ENCODE results near the gene DTD2. TPM values are rescaled to one million over a fixed set of nuclear protein-coding genes. Genes with fewer than 3 reads are reported as not detected.

Gene DTD2
- total RNA-seq, 1 experiment from 2014 or later, result 15.2 TPM

GRCh38 chr14:31486764-31487163 lies 29.5 kb upstream of the DTD2 start:
- Histone ChIP-seq H3K27ac (ENCODE audit: low read length) (no peak overlapping the region), H3K36me3 (ENCODE audit: control insufficient read depth, insufficient read depth, low read length) (no peaks in the 10 kb centered on the region), H3K4me1 (ENCODE audit: control insufficient read depth, insufficient read depth, low read length) (no peaks in the 10 kb centered on the region), H3K9me3 (ENCODE audit: control insufficient read depth, insufficient read depth, low read depth, low read length) (no peaks in the 10 kb centered on the region), H3K27me3 (ENCODE audit: control insufficient read depth, insufficient read depth, low read length) (no peaks in the 10 kb centered on the region; the same call in 1 of the 2 replicates), H3K4me3 (ENCODE audit: low read depth in 2 of 2, low read length in 2 of 2) (no peak overlapping the region)
- BruUV-seq (replicated peaks), result no TSS peak
- CTCF ChIA-PET, result no interaction called here
- POLR2A ChIA-PET, result no interaction called here
- intact Hi-C loops (cut with micrococcal nuclease; ENCODE audit: unreplicated experiment) (no loop called here), in situ Hi-C loops (cut with HindIII; ENCODE audit: low pct_unique_long_range_greater_than_20kb, low sequenced_read_pairs) (no loop called here)
- TF ChIP-seq CTCF (IDR thresholded peaks at IDR 0.05) (no peak), REST (IDR thresholded peaks at IDR 0.05; ENCODE audit: insufficient read depth in 1 of 2, low read depth in 2 of 2, low read length in 1 of 2) (no peak), TCF7L2 (IDR thresholded peaks at IDR 0.05; ENCODE audit: low read depth, low read length) (no peak), POLR2AphosphoS5 (IDR thresholded peaks at IDR 0.05; ENCODE audit: low read depth, low read length) (no peak), SIN3A (IDR thresholded peaks at IDR 0.05; ENCODE audit: borderline replicate concordance, insufficient read depth, low read depth, low read length) (no peak)
- ATAC-seq (no peak), DNase-seq (ENCODE audit: low read depth, low spot score) (no peak)

DNA sequence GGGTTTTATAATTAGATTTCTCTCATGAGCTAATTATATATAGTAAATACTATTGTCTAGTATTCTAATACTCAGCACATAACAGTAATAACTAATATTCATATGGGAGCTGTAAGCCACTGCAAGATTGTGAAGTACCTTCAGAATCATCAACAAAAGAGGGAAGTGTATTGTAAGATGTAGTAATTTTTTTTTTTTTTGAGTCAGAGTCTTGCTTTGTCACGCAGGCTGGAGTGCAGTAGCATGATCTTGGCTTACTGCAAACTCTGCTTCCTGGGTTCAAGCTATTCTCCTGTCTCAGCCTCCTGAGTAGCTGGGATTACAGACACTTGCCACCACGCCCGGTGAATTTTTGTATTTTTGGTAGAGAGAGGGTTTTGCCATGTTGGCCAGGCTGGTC lies 27.4 kb upstream of the DTD2 start:
- ATAC-seq, result no peak
- H3K27ac ChIP-seq (ENCODE audit: low read length), result no peak overlapping the region
- in situ Hi-C loops (cut with HindIII; ENCODE audit: low pct_unique_long_range_greater_than_20kb, low sequenced_read_pairs) (no loop called here), intact Hi-C loops (cut with micrococcal nuclease; ENCODE audit: unreplicated experiment) (no loop called here)
- no peaks in the 10 kb centered on the region for H3K36me3 ChIP-seq (ENCODE audit: control insufficient read depth, insufficient read depth, low read length)
- no peak overlapping the region for H3K4me3 ChIP-seq (ENCODE audit: low read depth in 2 of 2, low read length in 2 of 2)
- H3K4me1 ChIP-seq (ENCODE audit: control insufficient read depth, insufficient read depth, low read length), result no peaks in the 10 kb centered on the region
- no peak for DNase-seq (ENCODE audit: low read depth, low spot score)
- no peaks in the 10 kb centered on the region for H3K9me3 ChIP-seq (ENCODE audit: control insufficient read depth, insufficient read depth, low read depth, low read length)
- no peaks in the 10 kb centered on the region; the same call in 1 of the 2 replicates for H3K27me3 ChIP-seq (ENCODE audit: control insufficient read depth, insufficient read depth, low read length)
- no peak for TF ChIP-seq SIN3A (IDR thresholded peaks at IDR 0.05; ENCODE audit: borderline replicate concordance, insufficient read depth, low read depth, low read length)
- no peak for TF ChIP-seq POLR2AphosphoS5 (IDR thresholded peaks at IDR 0.05; ENCODE audit: low read depth, low read length)
- ChIA-PET CTCF (no interaction called here), POLR2A (interaction anchor here (0.6 kb wide), 1 partner anchor 25 kb away, joined by 4 read pairs; no protein-coding TSS in a partner anchor)
- no TSS peak for BruUV-seq (replicated peaks)

- no TSS peak for BruUV-seq (replicated peaks)
- H3K27ac ChIP-seq (ENCODE audit: low read length), result no peak overlapping the region
- in situ Hi-C loops (cut with HindIII; ENCODE audit: low pct_unique_long_range_greater_than_20kb, low sequenced_read_pairs) (no loop called here), intact Hi-C loops (cut with micrococcal nuclease; ENCODE audit: unreplicated experiment) (no loop called here)
- no peaks in the 10 kb centered on the region for H3K4me1 ChIP-seq (ENCODE audit: control insufficient read depth, insufficient read depth, low read length)
- TF ChIP-seq SIN3A (IDR thresholded peaks at IDR 0.05; ENCODE audit: borderline replicate concordance, insufficient read depth, low read depth, low read length) (no peak), TCF7L2 (IDR thresholded peaks at IDR 0.05; ENCODE audit: low read depth, low read length) (no peak), POLR2AphosphoS5 (IDR thresholded peaks at IDR 0.05; ENCODE audit: low read depth, low read length) (no peak), REST (IDR thresholded peaks at IDR 0.05; ENCODE audit: insufficient read depth in 1 of 2, low read depth in 2 of 2, low read length in 1 of 2) (no peak), CTCF (IDR thresholded peaks at IDR 0.05) (no peak)
- H3K4me3 ChIP-seq (ENCODE audit: low read depth in 2 of 2, low read length in 2 of 2), result no peak overlapping the region
- no peaks in the 10 kb centered on the region; the same call in 1 of the 2 replicates for H3K27me3 ChIP-seq (ENCODE audit: control insufficient read depth, insufficient read depth, low read length)
- DNase-seq (ENCODE audit: low read depth, low spot score) (no peak), ATAC-seq (no peak)
- POLR2A ChIA-PET, result interaction anchor here (0.6 kb wide), 1 partner anchor 145 kb away, joined by 6 read pairs; no protein-coding TSS in a partner anchor
- CTCF ChIA-PET, result interaction anchor here (0.6 kb wide), 1 partner anchor 421 kb away, joined by 5 read pairs; no protein-coding TSS in a partner anchor
- no peaks in the 10 kb centered on the region for H3K9me3 ChIP-seq (ENCODE audit: control insufficient read depth, insufficient read depth, low read depth, low read length)
- H3K36me3 ChIP-seq (ENCODE audit: control insufficient read depth, insufficient read depth, low read length), result no peaks in the 10 kb centered on the region
Observed at GRCh38 chr14:31480156-31480555, 22.9 kb upstream of the DTD2 start.
